Type B pancreatic cell (in vitro differentiated cells): Measurements from ENCODE around the gene A3GALT2. TPM values are rescaled to one million over a fixed set of nuclear protein-coding genes. Genes with fewer than 3 reads are reported as not detected.

Experiments used
- DNase-seq: peaks from one replicate; pipeline ENCODE4 v3.0.0; 2021; ENCODE audit warnings: mixed read lengths; ENCODE audit not compliant: unreplicated experiment; ENCODE audit errors: extremely low spot score
- H3K27ac Mint-ChIP-seq: 2 replicates; pipeline ENCODE4 v1.8.0; 2021; ENCODE audit warnings: mild to moderate bottlenecking, mixed read lengths
- H3K27me3 Mint-ChIP-seq: 2 replicates; pipeline ENCODE4 v1.8.0; 2021; ENCODE audit warnings: mixed read lengths
- H3K36me3 Mint-ChIP-seq: 2 replicates; pipeline ENCODE4 v1.8.0; 2021; ENCODE audit warnings: mixed read lengths
- H3K4me1 Mint-ChIP-seq: one replicate; pipeline ENCODE4 v1.8.0; 2021; ENCODE audit warnings: mixed read lengths; ENCODE audit not compliant: unreplicated experiment
- H3K4me3 Mint-ChIP-seq: 2 replicates; pipeline ENCODE4 v1.8.0; 2021; ENCODE audit warnings: mild to moderate bottlenecking, mixed read lengths
- H3K9me3 Mint-ChIP-seq: 2 replicates; pipeline ENCODE4 v1.8.0; 2021; ENCODE audit warnings: mixed read lengths
- long read RNA-seq: library from polyadenylated mRNA; unstranded; transcript quantifications from one replicate; pipeline ENCODE4 v2.0.0, GENCODE V29; 2020
- total RNA-seq: library from RNA; stranded (reverse); gene quantifications from 2 replicates; pipeline ENCODE4 v1.2.1, GENCODE V29; 2021; ENCODE audit warnings: low replicate concordance
- TF ChIP-seq, protein P1 (sequence below): fragments of 200-600 bp; sonication (generic); conservative IDR thresholded peaks from 2 replicates; pipeline ENCODE4 v1.5.0; 2021; ENCODE audit warnings: antibody characterized with exemption, mild to moderate bottlenecking

Gene A3GALT2
- total RNA-seq, result 0.29 TPM in 1 of 2 replicates, not detected in the other
- long read RNA-seq, result 0 reads

- Mint-ChIP-seq H3K36me3 (peaks cover 12% of the 10 kb centered on the region), H3K9me3 (no peaks in the 10 kb centered on the region), H3K27ac (no peak within 1 kb of the TSS), H3K4me1 (peaks cover 6% of the 10 kb centered on the region), H3K4me3 (no peak within 1 kb of the TSS), H3K27me3 (no peaks in the 10 kb centered on the region)
- no peak for DNase-seq
- TF ChIP-seq, protein P1, sequence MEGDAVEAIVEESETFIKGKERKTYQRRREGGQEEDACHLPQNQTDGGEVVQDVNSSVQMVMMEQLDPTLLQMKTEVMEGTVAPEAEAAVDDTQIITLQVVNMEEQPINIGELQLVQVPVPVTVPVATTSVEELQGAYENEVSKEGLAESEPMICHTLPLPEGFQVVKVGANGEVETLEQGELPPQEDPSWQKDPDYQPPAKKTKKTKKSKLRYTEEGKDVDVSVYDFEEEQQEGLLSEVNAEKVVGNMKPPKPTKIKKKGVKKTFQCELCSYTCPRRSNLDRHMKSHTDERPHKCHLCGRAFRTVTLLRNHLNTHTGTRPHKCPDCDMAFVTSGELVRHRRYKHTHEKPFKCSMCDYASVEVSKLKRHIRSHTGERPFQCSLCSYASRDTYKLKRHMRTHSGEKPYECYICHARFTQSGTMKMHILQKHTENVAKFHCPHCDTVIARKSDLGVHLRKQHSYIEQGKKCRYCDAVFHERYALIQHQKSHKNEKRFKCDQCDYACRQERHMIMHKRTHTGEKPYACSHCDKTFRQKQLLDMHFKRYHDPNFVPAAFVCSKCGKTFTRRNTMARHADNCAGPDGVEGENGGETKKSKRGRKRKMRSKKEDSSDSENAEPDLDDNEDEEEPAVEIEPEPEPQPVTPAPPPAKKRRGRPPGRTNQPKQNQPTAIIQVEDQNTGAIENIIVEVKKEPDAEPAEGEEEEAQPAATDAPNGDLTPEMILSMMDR, result no peak
Measured at GRCh38 chr1:33320619-33321165, at the start of gene A3GALT2. TSS of gene A3GALT2 (minus strand) at chr1:33321098. CDS start at chr1:33321098, 0 bp downstream.

DNA sequence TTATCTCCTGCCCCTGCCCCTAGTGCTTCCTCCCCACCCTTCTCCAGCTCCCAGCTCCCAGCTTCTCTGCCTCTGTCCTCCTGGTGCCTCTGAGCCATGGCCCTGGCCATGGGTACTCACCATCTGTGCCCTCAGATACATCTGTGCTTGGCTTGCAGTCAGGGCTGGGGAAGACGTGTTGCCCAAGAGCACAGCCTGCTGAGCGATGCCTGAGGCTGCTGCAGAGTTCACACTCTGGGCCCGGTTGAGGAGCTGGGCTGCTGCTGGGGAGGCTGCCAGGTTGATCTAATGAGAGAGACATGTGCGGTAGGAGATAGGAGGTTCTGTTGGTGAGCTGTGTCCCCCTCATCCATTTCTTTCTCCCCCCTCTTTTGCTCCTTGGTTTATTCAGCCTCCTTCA, 49.4 kb upstream of the A3GALT2 start:
- Mint-ChIP-seq H3K27ac (no peak overlapping the region), H3K4me3 (no peak overlapping the region), H3K27me3 (no peaks in the 10 kb centered on the region), H3K9me3 (no peaks in the 10 kb centered on the region), H3K36me3 (peaks cover 15% of the 10 kb centered on the region), H3K4me1 (peaks cover 27% of the 10 kb centered on the region)
- TF ChIP-seq, protein P1, result no peak
- DNase-seq, result no peak

DNA sequence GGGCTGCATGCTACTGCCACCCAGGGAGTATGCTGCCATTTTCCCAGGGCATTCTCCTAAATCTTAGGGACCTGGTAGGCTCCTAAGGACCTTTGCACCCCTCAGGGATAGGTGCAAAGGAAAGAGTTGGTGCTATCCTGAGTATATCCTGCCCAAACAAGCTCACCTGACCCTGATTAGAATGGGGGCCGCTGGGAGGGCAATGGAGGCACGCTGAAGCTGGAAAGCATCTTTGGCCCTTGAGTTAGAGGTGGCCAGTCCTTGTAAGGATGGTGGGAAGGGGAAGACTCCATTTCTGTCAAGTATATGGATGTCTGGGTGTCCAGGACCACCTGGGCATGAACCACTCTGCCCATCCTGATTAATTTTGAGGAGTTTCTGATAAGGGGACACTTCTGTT, 48.9 kb upstream of the A3GALT2 start:
- H3K4me1 Mint-ChIP-seq, result peaks cover 32% of the 10 kb centered on the region
- TF ChIP-seq, protein P1, result no peak
- H3K36me3 Mint-ChIP-seq, result peaks cover 12% of the 10 kb centered on the region
- H3K27ac Mint-ChIP-seq, result no peak overlapping the region
- DNase-seq, result no peak
- no peaks in the 10 kb centered on the region for H3K27me3 Mint-ChIP-seq
- H3K4me3 Mint-ChIP-seq, result no peak overlapping the region
- no peaks in the 10 kb centered on the region for H3K9me3 Mint-ChIP-seq

- peaks cover 10% of the 10 kb centered on the region for H3K36me3 Mint-ChIP-seq
- H3K27me3 Mint-ChIP-seq, result no peaks in the 10 kb centered on the region
- no peak for DNase-seq
- no peaks in the 10 kb centered on the region for H3K9me3 Mint-ChIP-seq
- TF ChIP-seq, protein P1, result no peak
- no peak overlapping the region for H3K4me3 Mint-ChIP-seq
- peaks cover 39% of the 10 kb centered on the region for H3K4me1 Mint-ChIP-seq
- no peak overlapping the region for H3K27ac Mint-ChIP-seq
Measured at GRCh38 chr1:33369081-33369480, 48.2 kb upstream of the A3GALT2 start.

- Mint-ChIP-seq H3K27me3 (no peaks in the 10 kb centered on the region), H3K36me3 (peaks cover 5% of the 10 kb centered on the region), H3K9me3 (no peaks in the 10 kb centered on the region), H3K4me1 (peaks cover 45% of the 10 kb centered on the region), H3K4me3 (no peak overlapping the region), H3K27ac (no peak overlapping the region)
- no peak for DNase-seq
- TF ChIP-seq, protein P1, result no peak
Measured at GRCh38 chr1:33368431-33368830, 47.5 kb upstream of the A3GALT2 start.
